GM19395 (cell line): ENCODE measurements around the gene CTTNBP2.
A peak's percentile ranks its signal among the peaks of the same experiment; 100 is the strongest.

Experiments
- ATAC-seq: cut with Tn5 transposase; IDR thresholded peaks from one replicate; pipeline ENCODE4 v1.9.1; 2021; ENCODE audit warnings: mild to moderate bottlenecking, moderate library complexity; ENCODE audit not compliant: unreplicated experiment

The CTTNBP2 gene

DNA sequence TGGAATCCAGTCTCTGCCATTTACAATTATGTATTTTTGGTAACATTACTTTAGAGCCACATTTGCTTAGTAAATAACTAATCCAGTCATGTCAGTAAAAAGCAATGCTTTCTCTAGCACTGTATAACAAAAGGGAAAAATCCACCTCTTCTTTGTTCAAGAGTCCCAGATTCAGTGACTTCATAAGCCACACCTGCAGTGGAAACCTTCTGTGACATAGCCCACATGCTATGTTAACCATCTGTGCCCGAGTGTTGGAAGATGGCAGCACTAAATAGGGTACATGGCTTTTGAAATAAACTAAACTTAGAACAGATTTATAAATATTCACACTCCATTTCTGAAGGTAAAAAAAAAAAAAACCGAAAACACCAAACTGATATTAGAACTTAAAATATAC is 83.0 kb downstream of the CTTNBP2 start:
- ATAC-seq, result no peak

DNA sequence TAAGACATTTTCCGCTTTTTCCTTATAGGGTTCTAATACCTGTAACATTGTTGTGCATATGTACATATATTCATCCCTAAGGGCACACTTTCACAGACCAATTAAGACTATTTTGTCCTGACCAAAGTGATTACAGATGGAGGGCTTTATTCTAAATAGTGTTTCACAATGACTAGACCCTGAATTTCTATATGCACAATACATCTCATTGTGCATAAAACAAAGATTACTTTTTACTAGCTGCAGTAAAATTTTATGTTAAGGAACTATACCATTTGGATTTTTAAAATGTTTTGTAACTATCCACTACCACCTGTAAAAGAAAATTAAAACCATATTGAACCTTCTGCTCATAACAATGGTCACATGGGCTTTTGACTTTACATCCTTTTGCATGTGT is 87.8 kb downstream of the CTTNBP2 start:
- ATAC-seq, result no peak

DNA sequence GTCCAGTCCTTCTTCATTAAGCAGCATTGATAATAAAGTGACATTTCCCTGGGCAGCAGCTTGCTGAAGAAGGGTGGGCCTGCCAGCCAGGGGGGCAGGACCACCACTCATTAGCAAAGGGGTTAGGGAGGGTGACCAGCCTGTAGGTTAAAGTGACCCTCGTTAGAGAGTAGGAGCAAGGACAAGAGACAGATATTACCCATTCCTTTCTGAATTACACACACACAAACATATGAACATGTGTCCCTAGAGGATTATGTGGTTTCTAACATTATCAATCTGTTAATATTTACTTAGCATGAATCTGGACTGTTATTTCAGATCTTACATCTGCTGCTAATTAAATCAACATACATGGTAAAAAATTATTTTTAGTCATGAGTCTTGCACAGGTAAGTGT is 88.9 kb downstream of the CTTNBP2 start:
- no peak for ATAC-seq

DNA sequence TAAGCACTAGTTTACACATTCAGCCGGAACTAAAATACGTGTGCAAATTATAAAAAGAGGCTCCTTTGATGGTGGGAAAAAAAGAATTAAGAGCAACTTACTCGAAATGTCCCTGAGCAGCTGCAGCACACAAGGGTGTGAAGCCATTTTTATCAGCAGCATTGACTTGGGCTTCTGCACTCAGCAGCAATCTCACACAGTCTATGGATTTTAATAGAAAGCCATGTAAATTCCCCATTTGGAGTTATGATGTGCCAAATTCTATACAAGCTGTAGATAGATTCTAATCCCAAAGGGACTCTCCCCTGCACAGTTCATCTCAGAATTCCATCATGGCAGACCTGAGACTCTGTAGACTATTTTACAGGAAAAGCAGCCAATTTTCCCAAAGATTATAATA is 90.5 kb downstream of the CTTNBP2 start:
- ATAC-seq, result no peak

DNA sequence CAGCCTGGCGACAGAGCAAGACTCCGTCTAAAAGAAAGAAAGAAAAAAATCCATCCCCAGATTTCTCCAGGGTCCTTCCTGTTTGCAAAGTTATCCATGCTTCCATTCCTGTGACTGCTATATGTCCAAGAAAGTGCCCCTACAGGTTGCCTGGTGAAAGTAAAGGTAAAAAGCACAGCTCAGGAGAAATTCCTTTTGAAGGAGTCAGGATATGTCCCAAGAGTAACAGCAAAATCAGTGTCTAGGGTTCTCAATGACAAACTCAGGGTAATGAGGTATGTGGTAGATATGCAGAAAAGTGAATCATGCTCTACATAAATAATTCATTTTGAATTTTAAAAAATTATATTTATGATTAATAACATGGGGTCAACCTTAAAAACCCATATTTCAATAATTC is 91.5 kb downstream of the CTTNBP2 start:
- no peak for ATAC-seq

DNA sequence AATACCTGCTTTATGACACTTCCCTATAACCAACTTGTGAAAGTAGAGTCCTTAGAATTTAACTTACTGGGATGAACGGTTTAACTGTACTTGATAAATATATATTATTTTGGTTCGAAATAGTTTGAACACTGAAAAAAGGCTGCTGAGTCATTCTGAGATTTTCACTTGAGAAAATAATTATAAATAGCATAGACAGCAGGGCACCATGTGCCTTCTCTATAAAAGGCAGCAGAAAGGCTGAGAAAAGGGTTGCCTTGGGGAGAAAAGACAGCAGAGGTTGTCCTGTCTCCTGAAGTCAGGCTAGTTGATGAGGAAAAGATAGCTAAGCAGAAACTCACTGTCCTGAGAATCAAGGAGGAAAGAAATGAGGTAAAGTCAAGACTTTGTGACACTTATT is 92.4 kb downstream of the CTTNBP2 start:
- peak; percentile 88 for ATAC-seq

DNA sequence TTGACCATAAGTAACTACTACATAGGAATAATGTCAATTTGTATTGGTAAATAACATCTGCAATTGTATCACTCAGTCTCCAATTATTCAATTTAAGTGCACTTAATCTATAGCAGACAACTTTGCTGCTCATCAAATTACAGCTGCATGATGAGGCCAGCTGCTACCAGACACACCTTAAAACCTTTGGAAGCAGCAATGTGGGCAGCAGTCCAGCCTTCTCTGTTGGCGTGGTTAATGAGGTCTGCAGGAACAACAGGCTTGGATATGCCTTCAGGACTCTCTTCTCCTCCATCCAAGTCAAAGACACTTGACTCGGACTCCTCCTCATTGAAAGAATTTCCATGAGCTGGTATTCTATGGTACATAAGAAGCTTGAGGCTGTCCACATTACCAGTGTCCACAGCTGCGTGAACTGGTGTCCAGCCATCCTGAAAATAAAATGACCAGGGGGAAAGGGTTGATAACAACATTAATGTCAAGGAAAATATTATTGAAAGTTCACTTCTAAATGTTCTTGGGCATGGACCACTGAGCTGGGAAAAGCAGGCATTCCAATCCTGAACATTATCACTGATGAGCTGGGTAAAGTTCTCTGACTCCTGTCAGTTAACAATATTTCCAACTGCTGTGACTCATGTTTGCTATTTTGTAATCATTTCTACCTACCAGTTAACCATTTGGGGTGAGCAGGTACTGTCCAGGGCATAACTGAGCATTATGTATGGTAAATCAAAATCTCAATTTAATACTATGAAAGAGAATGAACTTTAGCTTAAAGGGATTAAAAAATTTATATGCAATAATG is 95.7 kb downstream of the CTTNBP2 start:
- no peak for ATAC-seq

DNA sequence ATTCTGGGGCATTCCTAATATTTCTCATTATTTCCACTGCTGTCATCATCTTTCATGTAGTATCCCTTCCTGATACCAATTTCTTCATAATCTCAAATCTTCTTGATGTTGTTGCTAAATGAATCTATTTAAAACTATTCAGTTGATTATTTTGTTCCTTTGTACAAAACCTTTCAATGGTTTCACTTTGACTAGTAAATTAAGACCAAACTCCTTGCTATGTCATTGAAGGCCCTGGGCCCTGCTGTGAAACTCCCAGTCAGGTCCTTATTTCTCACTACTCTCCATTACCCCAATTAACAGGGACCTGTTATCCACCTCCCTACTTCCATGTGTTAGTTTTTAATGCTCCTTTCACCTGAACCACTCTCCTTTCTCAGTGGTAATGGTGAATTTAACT is 97.0 kb downstream of the CTTNBP2 start:
- ATAC-seq, result peak; percentile 40

DNA sequence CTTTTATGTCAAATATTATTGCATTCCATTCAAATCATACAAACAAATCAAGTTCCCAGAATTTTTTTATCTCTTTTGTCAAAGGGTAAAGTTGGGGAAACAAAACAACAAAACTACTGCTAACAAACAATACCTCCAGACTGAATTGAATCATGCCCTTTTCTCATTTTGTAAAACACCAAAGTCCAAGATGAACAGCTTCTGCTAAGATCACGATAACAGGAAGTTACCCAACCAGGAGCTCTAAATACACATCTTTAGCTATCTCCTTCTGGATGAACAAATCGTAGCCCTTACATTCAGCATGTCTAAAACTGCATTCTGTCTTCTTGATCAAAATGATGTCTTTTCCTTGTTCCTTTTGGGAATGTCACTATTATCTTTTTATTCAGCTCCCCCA is 97.4 kb downstream of the CTTNBP2 start:
- ATAC-seq, result peak; percentile 21

DNA sequence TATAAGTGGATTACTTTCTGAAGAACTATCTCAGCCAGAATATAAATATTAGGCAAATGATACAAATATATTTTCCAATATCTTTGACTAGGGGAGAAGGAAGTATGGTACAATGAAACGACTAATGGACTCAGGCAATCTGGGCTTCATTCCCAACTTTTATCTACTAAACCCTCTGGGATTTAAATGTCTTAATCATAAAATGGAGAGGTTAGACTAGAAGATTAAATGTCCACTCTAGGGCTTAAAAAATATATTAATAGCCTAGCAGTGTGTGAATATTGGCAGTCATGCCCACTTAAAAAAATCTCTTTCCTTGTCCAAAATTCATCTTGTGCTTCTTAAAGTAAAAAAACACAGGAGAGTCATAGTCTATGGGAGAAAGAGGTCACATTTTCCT is 98.3 kb downstream of the CTTNBP2 start:
- no peak for ATAC-seq

DNA sequence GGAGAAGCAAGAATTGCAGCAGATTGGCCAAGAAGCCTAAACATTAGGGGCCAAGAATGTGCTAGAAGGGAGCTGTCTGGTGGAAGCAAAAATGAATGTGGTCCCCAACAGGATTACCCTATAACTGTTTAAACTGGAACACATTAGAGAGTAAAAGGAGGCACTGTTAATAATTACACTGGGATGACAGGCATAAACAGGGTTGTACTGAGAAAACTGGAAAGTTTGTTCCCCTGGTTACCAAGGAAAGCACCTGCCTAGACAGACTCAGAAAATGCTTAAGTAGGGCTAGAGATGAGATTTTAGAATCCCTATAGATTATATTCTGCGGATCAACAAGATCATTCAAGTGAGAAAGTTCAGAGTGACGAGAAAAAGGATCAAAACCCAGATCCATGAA is 100.8 kb downstream of the CTTNBP2 start:
- ATAC-seq, result no peak

DNA sequence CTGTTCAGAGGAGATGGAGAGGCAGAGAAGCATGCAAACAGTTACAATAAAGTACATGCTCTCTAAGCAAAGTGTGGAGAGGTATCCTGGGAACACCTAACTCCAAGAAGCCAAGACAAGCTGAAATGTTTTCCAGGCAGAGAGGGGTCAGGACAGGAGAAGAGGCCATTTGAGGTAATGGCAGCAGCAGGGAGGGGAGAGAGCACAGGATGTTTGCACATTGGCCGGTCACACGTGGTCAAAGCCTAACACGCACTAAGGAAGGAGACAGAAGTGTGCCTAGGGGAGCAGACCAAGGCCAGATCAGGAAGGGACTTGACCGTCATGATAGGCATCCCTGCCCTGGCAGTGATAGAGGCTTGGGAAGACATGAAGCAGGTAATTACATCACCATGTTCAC is 101.5 kb downstream of the CTTNBP2 start:
- ATAC-seq, result no peak

DNA sequence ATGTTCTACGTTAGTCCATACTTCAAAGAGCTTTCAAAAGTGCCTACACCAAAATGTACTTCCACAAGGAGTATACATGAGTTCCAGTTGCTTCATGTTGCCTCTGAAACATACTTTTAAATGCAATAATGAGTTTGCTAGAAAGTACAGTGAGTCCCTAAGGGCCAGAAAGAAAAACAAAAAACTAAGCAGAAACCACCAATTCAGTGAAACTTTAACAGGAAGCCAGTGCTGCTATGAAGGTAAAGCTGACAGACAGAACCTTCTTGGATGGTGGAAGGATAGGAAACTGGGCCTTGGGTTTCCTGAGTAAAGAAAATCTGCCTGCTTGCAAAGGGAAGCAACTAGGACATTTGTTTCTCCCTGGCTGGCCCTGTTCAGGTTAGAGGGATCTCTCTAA is 104.2 kb downstream of the CTTNBP2 start:
- peak; percentile 44 for ATAC-seq

DNA sequence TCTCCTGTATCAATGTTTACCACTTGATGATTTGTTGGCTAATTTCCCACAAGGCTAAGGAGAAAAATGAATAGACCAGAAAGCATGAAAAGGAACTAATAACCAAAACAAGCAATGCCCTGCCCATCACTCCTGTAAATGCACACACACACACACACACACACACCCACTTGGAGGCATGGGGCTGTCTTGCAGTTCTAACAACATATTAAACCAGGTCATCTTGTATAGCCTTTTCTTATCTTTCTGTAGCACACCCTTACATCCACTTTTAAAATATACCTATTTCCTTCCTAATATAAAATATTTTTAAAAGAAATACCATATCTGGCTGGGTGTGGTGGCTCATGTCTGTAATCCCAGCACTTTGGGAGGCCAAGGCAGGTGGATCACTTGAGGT is 105.3 kb downstream of the CTTNBP2 start:
- no peak for ATAC-seq

DNA sequence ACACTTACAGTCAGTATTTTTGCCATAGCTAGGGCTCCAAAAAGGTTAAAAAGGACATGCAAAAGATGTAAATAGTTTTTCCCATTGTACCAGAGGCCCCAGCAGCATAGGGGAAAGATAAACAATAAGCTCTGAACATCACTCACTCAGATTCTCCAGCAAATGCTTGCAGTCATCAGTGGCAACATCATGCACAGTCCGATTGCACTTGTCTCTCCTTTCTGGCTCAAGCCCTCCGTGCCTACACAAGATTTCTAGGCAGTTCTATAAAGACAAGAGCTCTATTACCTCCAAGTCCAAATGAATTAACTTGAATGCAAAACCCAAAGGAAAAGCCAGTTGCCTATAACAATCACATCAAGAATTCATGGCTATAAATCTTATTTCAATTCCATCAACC is 106.3 kb downstream of the CTTNBP2 start:
- ATAC-seq, result no peak

DNA sequence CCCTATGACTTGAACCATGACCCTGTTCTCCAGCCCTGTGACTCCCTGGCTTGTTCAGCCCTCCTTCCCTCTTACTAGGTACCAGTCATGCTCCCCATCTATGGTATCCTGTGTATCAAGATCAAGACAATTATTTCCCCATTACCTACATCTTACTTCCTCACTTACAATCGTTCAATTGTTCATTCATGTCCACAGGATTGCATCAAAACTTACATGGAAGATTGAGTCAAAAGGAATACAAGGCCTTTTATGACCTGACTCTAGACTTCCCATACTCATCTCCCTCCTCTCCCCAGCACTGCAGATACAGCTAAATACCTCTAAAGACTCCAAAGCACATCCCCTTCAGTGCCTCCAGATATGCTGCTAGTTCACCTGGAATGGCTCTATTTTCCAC is 109.2 kb downstream of the CTTNBP2 start:
- no peak for ATAC-seq

DNA sequence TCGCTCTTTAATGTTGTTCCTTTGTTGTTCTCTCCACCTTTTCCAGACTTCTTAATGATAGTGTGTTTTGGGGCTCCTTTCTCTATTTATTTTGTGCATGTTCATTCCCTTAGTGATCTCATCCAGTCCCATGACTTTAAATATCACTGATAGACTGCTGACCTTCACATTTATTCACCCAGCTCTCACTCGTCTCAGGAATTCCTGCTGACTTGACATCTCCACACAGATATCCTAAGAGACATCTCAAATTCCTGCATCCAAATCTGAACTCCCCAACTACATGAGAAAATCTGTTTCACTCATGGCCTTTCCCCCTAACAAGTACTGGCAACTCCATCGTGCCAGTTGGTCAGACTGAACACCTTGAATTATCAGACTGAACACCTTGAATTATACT is 111.2 kb downstream of the CTTNBP2 start:
- no peak for ATAC-seq

DNA sequence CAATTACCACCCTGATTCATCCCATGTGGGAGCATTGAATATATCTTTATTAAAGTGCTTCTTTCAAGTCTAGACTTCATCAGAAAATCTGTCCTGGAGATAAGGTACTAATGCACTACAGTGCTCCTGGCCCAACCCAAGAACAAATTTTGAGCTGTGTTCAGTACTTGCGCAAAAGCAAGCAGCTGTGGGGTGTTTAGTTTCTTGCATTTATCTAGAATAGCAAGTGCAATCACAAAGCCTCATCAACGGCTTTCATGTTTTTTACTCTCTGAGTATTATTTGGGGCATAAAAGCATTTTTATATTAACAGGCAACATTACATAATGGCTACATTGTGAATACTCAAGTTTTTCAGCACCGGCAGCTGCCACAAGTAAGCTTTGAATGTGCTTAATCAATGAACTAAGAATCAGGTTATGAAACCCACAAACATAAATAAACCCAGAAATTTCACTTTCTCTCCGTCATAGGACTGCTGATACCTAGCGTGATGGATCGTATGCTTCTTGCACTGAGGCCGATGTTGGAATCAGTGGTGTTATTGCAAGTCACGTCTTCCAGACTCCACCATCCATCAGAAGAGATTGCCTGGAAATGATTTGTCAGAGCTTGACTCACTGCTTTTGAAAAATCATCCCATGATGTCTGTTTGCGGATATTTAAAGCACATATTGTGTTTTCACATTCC is 113.1 kb downstream of the CTTNBP2 start:
- ATAC-seq, result no peak

DNA sequence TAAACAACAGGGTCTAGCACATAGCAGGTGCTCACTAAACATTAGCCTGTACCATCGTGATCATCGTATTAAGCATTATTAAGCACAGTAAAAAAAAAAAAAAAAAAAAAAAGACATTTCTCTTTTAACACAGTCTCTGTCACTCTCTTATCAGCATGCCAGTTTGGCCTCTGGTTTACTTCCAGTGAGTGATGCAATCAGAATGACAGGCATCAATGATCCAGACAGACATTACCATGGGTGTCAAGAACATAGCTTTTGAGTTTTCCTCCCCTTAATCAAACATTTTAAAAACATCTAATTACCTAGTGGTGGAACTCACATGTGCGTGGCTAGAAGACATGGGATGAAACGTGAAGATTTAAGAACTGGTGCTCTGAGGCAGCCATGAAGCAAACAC is 115.8 kb downstream of the CTTNBP2 start:
- ATAC-seq, result no peak

DNA sequence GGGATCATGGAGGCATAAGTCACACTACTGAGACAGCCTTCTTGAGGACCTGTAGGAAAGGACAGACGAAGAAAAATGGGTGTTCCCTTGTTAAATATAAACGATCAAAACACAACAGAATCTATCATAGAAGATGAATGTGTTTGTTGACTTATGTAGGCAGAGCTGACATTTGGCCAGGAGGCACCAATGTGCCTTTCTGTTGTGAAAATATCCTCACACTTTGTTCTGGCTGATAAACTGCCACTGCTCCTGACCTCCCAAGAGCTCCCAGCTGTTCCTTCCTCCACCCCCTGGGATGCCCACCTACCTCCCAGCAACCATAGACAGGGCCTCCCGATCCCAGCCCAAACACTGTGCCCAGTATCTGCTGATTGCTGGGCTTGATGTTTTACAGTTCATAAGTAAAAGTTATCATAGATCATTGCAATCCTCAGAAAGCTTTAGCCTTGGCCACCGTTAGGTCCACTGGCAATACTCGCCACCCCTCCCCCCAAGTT is 116.6 kb downstream of the CTTNBP2 start:
- ATAC-seq, result no peak

DNA sequence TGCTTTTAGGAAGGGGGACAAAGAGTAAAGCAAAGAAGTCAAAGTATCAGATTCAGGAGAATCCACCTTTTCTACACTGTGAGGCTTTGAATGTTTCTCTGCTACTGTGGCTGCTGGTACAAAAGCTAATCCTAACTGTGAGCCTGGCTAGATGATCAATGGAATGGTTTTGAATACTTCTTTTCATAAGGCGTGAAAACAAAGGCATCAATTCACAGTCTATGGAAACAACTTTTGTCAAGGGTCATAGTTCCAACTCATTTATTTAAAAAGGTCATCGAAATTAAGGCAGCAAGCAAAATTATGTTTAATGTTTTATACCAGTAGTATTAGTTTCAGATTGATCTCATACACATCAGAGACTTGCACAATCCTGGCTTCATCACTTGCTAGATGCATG is 118.1 kb downstream of the CTTNBP2 start:
- no peak for ATAC-seq

DNA sequence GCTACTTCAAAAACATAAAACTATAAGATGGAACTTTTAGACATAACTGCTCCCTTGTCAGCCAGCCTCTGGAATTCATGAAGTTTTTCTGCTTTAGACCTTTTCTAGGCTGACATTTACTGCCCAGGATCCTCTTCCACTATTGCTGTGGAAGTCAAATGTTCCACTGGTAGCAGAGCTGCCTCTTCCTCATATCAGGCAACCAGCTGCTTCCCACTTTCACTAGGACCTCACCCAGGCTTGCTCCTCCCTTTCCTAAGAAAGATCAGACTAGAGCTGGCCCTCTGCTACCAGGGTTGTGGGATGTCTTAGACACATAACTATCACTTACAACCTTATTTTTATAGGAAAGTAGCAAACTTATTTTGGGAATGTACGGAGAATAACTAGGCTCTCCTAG is 121.5 kb downstream of the CTTNBP2 start:
- no peak for ATAC-seq
